Measurements from ENCODE around the gene ACKR4. TPM values are rescaled to one million over a fixed set of nuclear protein-coding genes. Genes with fewer than 3 reads are reported as not detected.
"Not testable (repeated sequence)": the region's sequence is repeated elsewhere in the genome, so short reads cannot be mapped to it uniquely, and the experiment has no call there.

ACKR4 gene
- total RNA-seq, 1 donor from 2014 or later, result 0.58 TPM

DNA sequence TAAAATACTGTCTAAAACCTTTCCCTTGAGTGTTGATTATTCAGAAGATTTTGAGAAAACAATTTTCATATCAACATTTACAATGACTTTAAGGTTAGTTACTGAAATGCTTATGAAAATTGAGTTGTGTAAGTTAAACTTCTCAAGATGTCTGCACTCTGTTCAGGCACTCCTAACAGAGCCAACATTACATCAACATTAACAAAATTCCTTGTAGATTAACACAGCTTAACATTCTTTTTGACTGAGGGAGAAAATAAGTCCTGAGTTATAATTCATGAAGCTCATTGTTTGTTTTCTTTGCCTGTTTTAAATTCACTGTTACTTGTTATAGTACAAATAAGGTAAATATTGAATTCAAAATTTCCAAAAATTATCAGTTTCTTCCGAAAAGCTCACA, 9.0 kb downstream of the ACKR4 start:
- Mint-ChIP-seq H3K4me3 (no peak overlapping the region), H3K27me3 (no peaks in the 10 kb centered on the region), H3K36me3 (ENCODE audit: low read depth) (peaks cover 34% of the 10 kb centered on the region), H3K27ac (no peak overlapping the region), H3K9me3 (peaks cover 8% of the 10 kb centered on the region), H3K4me1 (no peaks in the 10 kb centered on the region)
- intact Hi-C loops (cut with micrococcal nuclease), result no loop called here
- no peak for DNase-seq

DNA sequence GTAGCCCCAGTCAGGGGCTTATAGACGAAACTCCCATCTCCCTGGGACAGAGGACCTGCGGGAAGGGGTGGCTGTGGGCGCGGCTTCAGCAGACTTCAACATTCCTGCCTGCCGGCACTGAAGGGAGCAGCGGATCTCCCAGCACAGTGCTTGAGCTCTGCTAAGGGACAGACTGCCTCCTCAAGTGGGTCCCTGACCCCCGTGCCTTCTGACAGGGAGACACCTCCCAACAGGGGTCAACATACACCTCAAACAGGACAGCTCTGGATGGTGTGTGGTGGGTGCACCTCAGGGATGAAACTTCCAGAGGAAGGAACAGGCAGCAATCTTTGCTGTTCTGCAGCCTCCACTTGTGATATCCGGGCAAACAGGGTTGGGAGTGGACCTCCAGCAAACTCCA, 9.6 kb downstream of the ACKR4 start:
- H3K4me3 Mint-ChIP-seq; H3K27me3 Mint-ChIP-seq; H3K4me1 Mint-ChIP-seq; H3K9me3 Mint-ChIP-seq; H3K27ac Mint-ChIP-seq; DNase-seq; intact Hi-C loops (cut with micrococcal nuclease): not testable (repeated sequence)
- peaks cover 37% of the 10 kb centered on the region for H3K36me3 Mint-ChIP-seq (ENCODE audit: low read depth)

- H3K27ac Mint-ChIP-seq; H3K4me3 Mint-ChIP-seq; H3K4me1 Mint-ChIP-seq; DNase-seq; H3K27me3 Mint-ChIP-seq; intact Hi-C loops (cut with micrococcal nuclease): not testable (repeated sequence)
- peaks cover 14% of the 10 kb centered on the region for H3K9me3 Mint-ChIP-seq
- H3K36me3 Mint-ChIP-seq (ENCODE audit: low read depth), result peaks cover 41% of the 10 kb centered on the region
Measured at GRCh38 chr3:132615301-132615700, 18.2 kb downstream of the ACKR4 start.

- peaks cover 43% of the 10 kb centered on the region for H3K36me3 Mint-ChIP-seq (ENCODE audit: low read depth)
- H3K4me3 Mint-ChIP-seq, result no peak overlapping the region
- DNase-seq, result no peak
- intact Hi-C loops (cut with micrococcal nuclease), result no loop called here
- no peak overlapping the region for H3K27ac Mint-ChIP-seq
- no peaks in the 10 kb centered on the region for H3K27me3 Mint-ChIP-seq
- peaks cover 14% of the 10 kb centered on the region for H3K9me3 Mint-ChIP-seq
- H3K4me1 Mint-ChIP-seq, result no peaks in the 10 kb centered on the region
Measured at GRCh38 chr3:132615881-132616280, 18.8 kb downstream of the ACKR4 start.

- no peak overlapping the region for H3K27ac Mint-ChIP-seq
- no peaks in the 10 kb centered on the region for H3K4me1 Mint-ChIP-seq
- no peak for DNase-seq
- no peak overlapping the region for H3K4me3 Mint-ChIP-seq
- peaks cover 45% of the 10 kb centered on the region for H3K36me3 Mint-ChIP-seq (ENCODE audit: low read depth)
- H3K27me3 Mint-ChIP-seq, result no peaks in the 10 kb centered on the region
- peaks cover 14% of the 10 kb centered on the region for H3K9me3 Mint-ChIP-seq
- intact Hi-C loops (cut with micrococcal nuclease), result no loop called here
Measured at GRCh38 chr3:132616780-132617179, 19.7 kb downstream of the ACKR4 start.

- H3K4me3 Mint-ChIP-seq, result no peak overlapping the region
- no peak for DNase-seq
- peaks cover 6% of the 10 kb centered on the region for H3K9me3 Mint-ChIP-seq
- H3K27me3 Mint-ChIP-seq, result no peaks in the 10 kb centered on the region
- H3K36me3 Mint-ChIP-seq (ENCODE audit: low read depth), result peaks cover 35% of the 10 kb centered on the region
- intact Hi-C loops (cut with micrococcal nuclease), result no loop called here
- H3K4me1 Mint-ChIP-seq, result no peaks in the 10 kb centered on the region
- H3K27ac Mint-ChIP-seq, result no peak overlapping the region
Measured at GRCh38 chr3:132622148-132622547, 25.1 kb downstream of the ACKR4 start.

- intact Hi-C loops (cut with micrococcal nuclease), result no loop called here
- H3K9me3 Mint-ChIP-seq, result no peaks in the 10 kb centered on the region
- no peaks in the 10 kb centered on the region for H3K27me3 Mint-ChIP-seq
- DNase-seq, result no peak
- no peak overlapping the region for H3K4me3 Mint-ChIP-seq
- no peak overlapping the region for H3K27ac Mint-ChIP-seq
- H3K36me3 Mint-ChIP-seq (ENCODE audit: low read depth), result peaks cover 32% of the 10 kb centered on the region
- no peaks in the 10 kb centered on the region for H3K4me1 Mint-ChIP-seq
Measured at GRCh38 chr3:132622761-132623160, 25.7 kb downstream of the ACKR4 start.

- Mint-ChIP-seq H3K27me3 (no peaks in the 10 kb centered on the region), H3K4me1 (no peaks in the 10 kb centered on the region), H3K27ac (no peak overlapping the region), H3K36me3 (ENCODE audit: low read depth) (peaks cover 33% of the 10 kb centered on the region), H3K9me3 (no peaks in the 10 kb centered on the region), H3K4me3 (no peak overlapping the region)
- no peak for DNase-seq
- intact Hi-C loops (cut with micrococcal nuclease), result no loop called here
Measured at GRCh38 chr3:132623646-132624045, 26.6 kb downstream of the ACKR4 start.

GRCh38 chr3:132624790-132625189, 27.7 kb downstream of the ACKR4 start:
- H3K27ac Mint-ChIP-seq, result no peak overlapping the region
- DNase-seq, result no peak
- H3K36me3 Mint-ChIP-seq (ENCODE audit: low read depth), result peaks cover 34% of the 10 kb centered on the region
- no peak overlapping the region for H3K4me3 Mint-ChIP-seq
- H3K27me3 Mint-ChIP-seq, result no peaks in the 10 kb centered on the region
- intact Hi-C loops (cut with micrococcal nuclease), result no loop called here
- no peaks in the 10 kb centered on the region for H3K9me3 Mint-ChIP-seq
- peaks cover under 1% of the 10 kb centered on the region for H3K4me1 Mint-ChIP-seq

DNA sequence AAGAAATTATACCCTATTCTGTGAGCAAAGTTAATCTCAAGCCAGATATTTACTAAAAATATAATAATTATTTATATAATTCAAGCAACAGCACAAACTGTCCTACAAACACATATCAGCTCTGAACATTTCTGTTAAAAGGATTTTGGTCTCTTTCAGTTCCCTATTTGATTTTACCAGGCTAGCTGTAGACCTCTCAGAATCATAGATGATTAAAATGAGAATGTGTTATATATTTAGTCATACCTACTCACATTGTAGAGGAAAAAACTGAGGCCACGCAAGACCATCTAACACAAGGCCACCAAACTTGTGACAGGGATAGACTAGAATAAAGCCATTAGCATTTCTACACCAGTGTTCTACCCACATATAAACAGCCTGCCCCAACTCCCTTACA, 28.5 kb downstream of the ACKR4 start:
- H3K4me3 Mint-ChIP-seq, result no peak overlapping the region
- H3K27me3 Mint-ChIP-seq, result no peaks in the 10 kb centered on the region
- no peak for DNase-seq
- intact Hi-C loops (cut with micrococcal nuclease), result no loop called here
- peaks cover 34% of the 10 kb centered on the region for H3K36me3 Mint-ChIP-seq (ENCODE audit: low read depth)
- H3K4me1 Mint-ChIP-seq, result peaks cover 4% of the 10 kb centered on the region
- no peak overlapping the region for H3K27ac Mint-ChIP-seq
- H3K9me3 Mint-ChIP-seq, result no peaks in the 10 kb centered on the region

DNA sequence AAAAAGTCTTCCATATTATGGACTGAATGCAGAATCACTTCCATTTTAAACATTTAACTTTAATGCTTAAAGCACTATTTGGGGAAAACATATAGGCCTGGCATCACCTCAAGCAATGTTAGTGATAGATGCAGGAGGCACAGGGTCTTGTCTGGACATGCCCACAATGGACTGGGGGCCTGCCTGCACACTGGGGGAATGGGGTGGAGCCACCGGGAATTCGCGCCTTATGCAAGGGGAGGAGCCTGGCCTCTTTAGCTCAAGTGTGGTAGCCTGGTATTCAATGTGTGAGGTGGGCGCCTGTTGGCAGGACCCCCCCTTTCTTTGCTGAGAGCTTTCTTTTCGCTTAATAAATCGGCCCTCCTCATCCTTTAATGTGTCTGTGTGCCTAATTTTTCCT, 29.9 kb downstream of the ACKR4 start:
- Mint-ChIP-seq H3K36me3 (ENCODE audit: low read depth) (peaks cover 27% of the 10 kb centered on the region), H3K27ac (no peak overlapping the region), H3K9me3 (no peaks in the 10 kb centered on the region), H3K4me1 (peaks cover 4% of the 10 kb centered on the region), H3K4me3 (no peak overlapping the region), H3K27me3 (no peaks in the 10 kb centered on the region)
- no peak for DNase-seq
- intact Hi-C loops (cut with micrococcal nuclease), result no loop called here

GRCh38 chr3:132628157-132628556, 31.1 kb downstream of the ACKR4 start:
- intact Hi-C loops (cut with micrococcal nuclease), result no loop called here
- Mint-ChIP-seq H3K4me3 (no peak overlapping the region), H3K4me1 (peaks cover 4% of the 10 kb centered on the region), H3K36me3 (ENCODE audit: low read depth) (peaks cover 31% of the 10 kb centered on the region), H3K9me3 (no peaks in the 10 kb centered on the region), H3K27me3 (no peaks in the 10 kb centered on the region), H3K27ac (no peak overlapping the region)
- no peak for DNase-seq

- Mint-ChIP-seq H3K36me3 (ENCODE audit: low read depth) (peaks cover 32% of the 10 kb centered on the region), H3K4me3 (no peak overlapping the region), H3K9me3 (no peaks in the 10 kb centered on the region), H3K4me1 (peaks cover 4% of the 10 kb centered on the region), H3K27me3 (no peaks in the 10 kb centered on the region), H3K27ac (no peak overlapping the region)
- DNase-seq, result no peak
- intact Hi-C loops (cut with micrococcal nuclease), result no loop called here
Measured at GRCh38 chr3:132629928-132630327, 32.9 kb downstream of the ACKR4 start.

DNA sequence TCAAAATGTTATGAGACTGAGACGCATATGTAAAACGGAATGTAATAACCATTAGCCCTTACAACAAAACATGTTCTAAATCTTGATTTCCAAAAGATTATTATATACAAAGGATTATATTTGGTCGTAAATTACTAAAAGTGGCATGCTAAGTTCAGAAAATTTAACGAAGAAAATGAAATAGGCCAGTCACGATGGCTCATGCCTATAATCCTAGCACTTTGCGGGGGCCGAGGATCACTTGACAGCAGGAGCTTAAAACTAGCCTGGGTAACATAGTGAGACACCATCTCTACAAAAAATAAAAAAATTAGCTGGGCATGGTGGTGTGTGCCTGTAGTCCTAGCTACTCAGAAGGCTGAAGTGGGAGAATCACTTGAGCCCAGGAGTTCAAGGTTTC, 33.5 kb downstream of the ACKR4 start:
- no peak for DNase-seq
- no peaks in the 10 kb centered on the region for H3K9me3 Mint-ChIP-seq
- no peak overlapping the region for H3K4me3 Mint-ChIP-seq
- intact Hi-C loops (cut with micrococcal nuclease), result no loop called here
- peaks cover 35% of the 10 kb centered on the region for H3K36me3 Mint-ChIP-seq (ENCODE audit: low read depth)
- H3K27ac Mint-ChIP-seq, result no peak overlapping the region
- peaks cover 4% of the 10 kb centered on the region for H3K4me1 Mint-ChIP-seq
- H3K27me3 Mint-ChIP-seq, result no peaks in the 10 kb centered on the region

GRCh38 chr3:132635052-132635451, 38.0 kb downstream of the ACKR4 start:
- DNase-seq, result no peak
- H3K36me3 Mint-ChIP-seq (ENCODE audit: low read depth), result peaks cover 31% of the 10 kb centered on the region
- intact Hi-C loops (cut with micrococcal nuclease), result no loop called here
- H3K27me3 Mint-ChIP-seq, result no peaks in the 10 kb centered on the region
- H3K9me3 Mint-ChIP-seq, result no peaks in the 10 kb centered on the region
- H3K4me1 Mint-ChIP-seq, result peaks cover 2% of the 10 kb centered on the region
- H3K27ac Mint-ChIP-seq, result no peak overlapping the region
- no peak overlapping the region for H3K4me3 Mint-ChIP-seq
